OCI-LY7 (cell line): ENCODE results near the gene CCDC102B. TPM values are rescaled to one million over a fixed set of nuclear protein-coding genes. Genes with fewer than 3 reads are reported as not detected.

Experiments
- BruUV-seq: library from RNA; stranded (reverse); fragments of 400-500 nt; replicated peaks from 2 replicates; lab custom pipeline; 2021; lab: Mats Ljungman, UMichigan
- CTCF ChIA-PET: fragments of 300-600 bp; sonication (Branson Sonifier 250); formaldehyde crosslinking; loops from one replicate; lab custom pipeline; 2022; ENCODE audit warnings: antibody characterized with exemption; ENCODE audit not compliant: unreplicated experiment; lab: Charles Lee
- POLR2A ChIA-PET: fragments of 300-600 bp; sonication (Branson Sonifier 250); formaldehyde crosslinking; loops from one replicate; lab custom pipeline; 2022; ENCODE audit warnings: antibody characterized with exemption; lab: Charles Lee
- DNase-seq: peaks from one replicate; pipeline ENCODE4 v3.0.0-alpha.2; 2015; ENCODE audit warnings: low spot score
- H2AFZ ChIP-seq: fragments of 200-600 bp; sonication (generic), shearing (Covaris generic); 2 replicates; pipeline ENCODE4 v1.6.1; 2014; ENCODE audit warnings: mild to moderate bottlenecking, antibody characterized with exemption, low read length, moderate library complexity
- H3K27ac ChIP-seq: fragments of 200-600 bp; sonication (generic); 2 replicates; pipeline ENCODE4 v1.5.1; 2014; ENCODE audit warnings: mixed run types, low read depth, mild to moderate bottlenecking, moderate library complexity, low read length, inconsistent platforms; ENCODE audit not compliant: poor library complexity, severe bottlenecking
- H3K36me3 ChIP-seq: fragments of 200-600 bp; sonication (generic); 2 replicates; pipeline ENCODE4 v1.6.1; 2014; ENCODE audit warnings: mild to moderate bottlenecking, antibody characterized with exemption, low read length, moderate library complexity, mixed read lengths; ENCODE audit not compliant: insufficient read depth
- H3K4me1 ChIP-seq: fragments of 200-600 bp; sonication (generic); 2 replicates; pipeline ENCODE4 v1.5.1; 2014; ENCODE audit warnings: mild to moderate bottlenecking, low read length; ENCODE audit not compliant: insufficient read depth, poor library complexity, severe bottlenecking
- H3K4me2 ChIP-seq: fragments of 200-600 bp; sonication (generic); 2 replicates; pipeline ENCODE4 v1.6.1; 2014; ENCODE audit warnings: mild to moderate bottlenecking, low read length
- H3K4me3 ChIP-seq: fragments of 200-600 bp; sonication (generic); 2 replicates; pipeline ENCODE4 v1.5.1; 2014; ENCODE audit warnings: mild to moderate bottlenecking, low read depth, low read length; ENCODE audit not compliant: poor library complexity, severe bottlenecking
- H3K79me2 ChIP-seq: fragments of 200-600 bp; sonication (generic); 2 replicates; pipeline ENCODE4 v1.6.1; 2016; ENCODE audit warnings: low read depth, mild to moderate bottlenecking, low read length, moderate library complexity, mixed read lengths; ENCODE audit not compliant: insufficient read depth
- H3K9me2 ChIP-seq: fragments of 200-600 bp; sonication (generic); 2 replicates; pipeline ENCODE4 v1.6.1; 2016; ENCODE audit warnings: mild to moderate bottlenecking, low read length, mixed read lengths; ENCODE audit not compliant: insufficient read depth
- H3K9me3 ChIP-seq: fragments of 200-600 bp; sonication (generic); 2 replicates; pipeline ENCODE4 v1.6.1; 2014; ENCODE audit warnings: mild to moderate bottlenecking, mixed run types, low read length, mixed read lengths
- H4K20me1 ChIP-seq: fragments of 200-600 bp; sonication (generic); 2 replicates; pipeline ENCODE4 v1.6.1; 2014; ENCODE audit warnings: mild to moderate bottlenecking, antibody characterized with exemption, low read length, moderate library complexity, mixed read lengths; ENCODE audit not compliant: insufficient read depth
- CTCF ChIP-seq: fragments of 200-600 bp; sonication (generic); conservative IDR thresholded peaks from 2 replicates; pipeline ENCODE4 v1.5.1; 2014; ENCODE audit warnings: mild to moderate bottlenecking, antibody characterized with exemption, low read length, moderate library complexity, mixed read lengths
- EZH2phosphoT487 ChIP-seq: fragments of 200-600 bp; sonication (generic); IDR thresholded peaks from 2 replicates; pipeline ENCODE4 v1.6.1; 2018; ENCODE audit warnings: low read depth, borderline replicate concordance, mild to moderate bottlenecking, mixed run types, antibody characterized with exemption, low read length, moderate library complexity, mixed read lengths
- intact Hi-C: fragments of 100-400 bp; cut with micrococcal nuclease; formaldehyde crosslinking; loops from one replicate; pipeline ENCODE4 v1.10.0; 2022; ENCODE audit not compliant: unreplicated experiment
- total RNA-seq, 2 experiments: library from RNA; depleted of rRNA in 1 of 2; stranded (reverse); fragments of >200 nt in 1 of 2; shearing (Covaris generic) in 1 of 2; gene quantifications; 2 replicates each; pipeline ENCODE4 v1.2.3, GENCODE V29; 2014 to 2022

The CCDC102B gene
- total RNA-seq, 2 experiments from 2014 or later, result 0.46 to 0.54 TPM

- intact Hi-C loops, result no loop called here
- BruUV-seq, result no TSS peak
- Histone ChIP-seq H3K4me2 (no peak overlapping the region), H3K36me3 (no peaks in the 10 kb centered on the region), H2AFZ (no peak overlapping the region), H3K4me3 (no peak overlapping the region), H3K9me2 (no peaks in the 10 kb centered on the region), H4K20me1 (no peaks in the 10 kb centered on the region), H3K79me2 (no peaks in the 10 kb centered on the region), H3K4me1 (no peaks in the 10 kb centered on the region), H3K9me3 (no peaks in the 10 kb centered on the region), H3K27ac (no peak overlapping the region)
- POLR2A ChIA-PET, result no interaction called here
- CTCF ChIA-PET, result no interaction called here
- DNase-seq, result no peak
- TF ChIP-seq CTCF, result no peak
- no peak for TF ChIP-seq EZH2phosphoT487
Observed at GRCh38 chr18:68972176-68972575, 174.3 kb downstream of the CCDC102B start.

DNA sequence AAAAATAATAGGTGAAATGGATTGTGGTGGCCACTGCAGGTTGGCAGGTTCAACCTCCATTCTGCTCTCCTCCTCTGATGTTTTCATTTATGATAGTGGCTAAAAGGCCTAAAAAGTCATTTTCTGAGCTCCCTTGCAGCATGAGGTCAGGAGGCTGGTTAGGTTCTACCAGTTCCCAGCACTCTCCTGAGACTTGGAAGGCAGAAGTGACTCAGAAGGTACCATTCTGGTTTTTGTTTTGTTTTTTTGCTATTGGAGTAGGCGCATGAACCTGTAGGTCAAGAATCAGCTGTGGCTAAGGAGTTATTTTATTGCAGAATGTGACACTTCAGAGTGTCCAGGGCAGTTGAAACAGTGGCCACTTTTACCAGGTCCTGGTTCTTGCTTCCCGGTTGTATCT lies 181.9 kb downstream of the CCDC102B start:
- ChIA-PET POLR2A (no interaction called here), CTCF (no interaction called here)
- H3K27ac ChIP-seq, result no peak overlapping the region
- H3K9me3 ChIP-seq, result no peaks in the 10 kb centered on the region
- H2AFZ ChIP-seq, result no peak overlapping the region
- H3K36me3 ChIP-seq, result no peaks in the 10 kb centered on the region
- TF ChIP-seq EZH2phosphoT487, result no peak
- TF ChIP-seq CTCF, result no peak
- no peak overlapping the region for H3K4me3 ChIP-seq
- no peaks in the 10 kb centered on the region for H3K79me2 ChIP-seq
- DNase-seq, result no peak
- intact Hi-C loops, result no loop called here
- no peaks in the 10 kb centered on the region for H3K4me1 ChIP-seq
- BruUV-seq, result no TSS peak
- H3K9me2 ChIP-seq, result no peaks in the 10 kb centered on the region
- H3K4me2 ChIP-seq, result no peak overlapping the region
- H4K20me1 ChIP-seq, result no peaks in the 10 kb centered on the region

DNA sequence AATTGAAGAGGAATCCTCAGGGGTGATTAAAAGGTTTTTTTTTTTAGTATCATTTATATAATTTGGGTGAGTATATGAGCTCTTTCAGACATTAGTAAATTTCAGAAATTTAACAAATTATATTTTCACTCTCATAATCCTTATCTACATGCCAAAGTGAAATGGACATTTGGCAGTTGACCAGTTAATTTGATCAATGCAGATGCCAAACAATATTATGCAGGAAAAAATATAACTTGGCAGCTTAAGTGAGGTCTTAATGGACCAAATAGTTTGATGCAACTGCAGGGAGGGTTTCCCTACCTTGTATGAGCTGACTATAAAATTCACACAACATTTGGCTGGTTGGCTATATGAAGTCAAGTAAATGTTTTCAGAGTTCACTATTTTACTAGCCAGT lies 185.2 kb downstream of the CCDC102B start:
- Histone ChIP-seq H3K79me2 (no peaks in the 10 kb centered on the region), H3K4me1 (no peaks in the 10 kb centered on the region), H3K36me3 (no peaks in the 10 kb centered on the region), H4K20me1 (no peaks in the 10 kb centered on the region), H3K9me2 (no peaks in the 10 kb centered on the region), H3K4me2 (no peak overlapping the region), H3K4me3 (no peak overlapping the region), H3K27ac (no peak overlapping the region), H3K9me3 (no peaks in the 10 kb centered on the region), H2AFZ (no peak overlapping the region)
- ChIA-PET CTCF (no interaction called here), POLR2A (no interaction called here)
- BruUV-seq, result no TSS peak
- TF ChIP-seq CTCF (no peak), EZH2phosphoT487 (no peak)
- DNase-seq, result no peak
- intact Hi-C loops, result no loop called here
